ENCODE data around the gene WFIKKN2.

The WFIKKN2 gene

GRCh38 chr17:50871898-50872297 lies 36.5 kb downstream of the WFIKKN2 start:
- TF ChIP-seq TCF12 (IDR thresholded peaks at IDR 0.05; ENCODE audit: low read depth) (no peak), TEAD4 (IDR thresholded peaks at IDR 0.05) (no peak), EGR1 (IDR thresholded peaks at IDR 0.05) (no peak), CEBPB (IDR thresholded peaks at IDR 0.05) (no peak), CREB1 (IDR thresholded peaks at IDR 0.05; ENCODE audit: low read depth) (no peak), MAX (IDR thresholded peaks at IDR 0.05) (no peak), REST (IDR thresholded peaks at IDR 0.05; ENCODE audit: low read depth) (no peak), YY1 (IDR thresholded peaks at IDR 0.05; ENCODE audit: low read depth) (no peak), FOXM1 (IDR thresholded peaks at IDR 0.05; ENCODE audit: borderline replicate concordance, low read depth) (no peak), RAD21 (IDR thresholded peaks at IDR 0.05; ENCODE audit: low read depth) (no peak)

DNA sequence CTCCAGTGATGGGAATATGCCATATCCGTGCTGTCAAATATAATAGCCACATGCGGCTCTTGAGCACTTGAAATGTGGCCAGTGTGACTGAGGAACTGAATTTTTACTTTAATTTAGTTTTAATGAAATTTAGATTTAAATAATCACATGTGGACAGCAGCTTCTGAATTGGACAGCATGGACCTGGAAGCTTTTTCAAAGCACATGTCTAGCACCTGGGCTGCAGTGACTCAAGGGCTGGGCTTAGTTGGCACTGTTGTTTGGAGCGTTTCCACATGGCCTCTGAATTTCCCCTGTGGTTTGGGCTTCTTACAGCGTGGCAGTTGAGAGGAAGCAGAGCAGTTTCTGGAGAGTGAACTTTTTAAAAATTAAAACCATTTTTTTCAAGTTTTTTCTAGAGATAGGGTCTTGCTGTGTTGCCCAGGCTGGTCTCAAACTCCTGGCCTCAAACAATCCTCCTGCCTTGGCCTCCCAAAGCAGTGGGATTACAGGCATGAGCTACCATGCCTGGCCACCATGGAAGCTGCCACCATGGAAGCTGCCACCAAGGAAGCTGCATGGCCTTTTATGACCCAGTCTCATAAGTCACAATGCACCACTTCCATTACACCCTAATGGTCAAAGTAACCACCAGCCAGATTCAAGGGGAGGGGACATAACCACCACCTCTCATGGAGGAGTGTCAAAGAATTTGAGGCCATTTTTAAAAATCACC lies 37.5 kb downstream of the WFIKKN2 start:
- TF ChIP-seq REST (IDR thresholded peaks at IDR 0.05; ENCODE audit: low read depth) = no peak
- TF ChIP-seq TAF1 (IDR thresholded peaks at IDR 0.05; ENCODE audit: low read depth) = no peak
- no peak for TF ChIP-seq NFIC (IDR thresholded peaks at IDR 0.05)
- no peak for TF ChIP-seq FOXM1 (IDR thresholded peaks at IDR 0.05; ENCODE audit: borderline replicate concordance, low read depth)
- TF ChIP-seq CEBPB (IDR thresholded peaks at IDR 0.05) = no peak
- no peak for TF ChIP-seq TCF12 (IDR thresholded peaks at IDR 0.05; ENCODE audit: low read depth)
- no peak for TF ChIP-seq EP300 (IDR thresholded peaks at IDR 0.05; ENCODE audit: borderline replicate concordance)
- TF ChIP-seq MAX (IDR thresholded peaks at IDR 0.05) = no peak
- no peak for TF ChIP-seq USF1 (IDR thresholded peaks at IDR 0.05)
- no peak for TF ChIP-seq CREB1 (IDR thresholded peaks at IDR 0.05; ENCODE audit: low read depth)
- TF ChIP-seq EGR1 (IDR thresholded peaks at IDR 0.05) = no peak

GRCh38 chr17:50875074-50875473 lies 39.7 kb downstream of the WFIKKN2 start:
- no peak for TF ChIP-seq USF1 (IDR thresholded peaks at IDR 0.05)
- TF ChIP-seq EP300 (IDR thresholded peaks at IDR 0.05; ENCODE audit: borderline replicate concordance) = no peak
- no peak for TF ChIP-seq REST (IDR thresholded peaks at IDR 0.05; ENCODE audit: low read depth)
- no peak for TF ChIP-seq CREB1 (IDR thresholded peaks at IDR 0.05; ENCODE audit: low read depth)
- no peak for TF ChIP-seq FOXM1 (IDR thresholded peaks at IDR 0.05; ENCODE audit: borderline replicate concordance, low read depth)
- TF ChIP-seq NFIC (IDR thresholded peaks at IDR 0.05) = no peak
- TF ChIP-seq YY1 (IDR thresholded peaks at IDR 0.05; ENCODE audit: low read depth) = no peak
- no peak for TF ChIP-seq TAF1 (IDR thresholded peaks at IDR 0.05; ENCODE audit: low read depth)
- TF ChIP-seq ZBTB7A (IDR thresholded peaks at IDR 0.05; ENCODE audit: low read depth) = no peak
- TF ChIP-seq CEBPB (IDR thresholded peaks at IDR 0.05) = no peak
- no peak for TF ChIP-seq EGR1 (IDR thresholded peaks at IDR 0.05)
- no peak for TF ChIP-seq RAD21 (IDR thresholded peaks at IDR 0.05; ENCODE audit: low read depth)
- no peak for TF ChIP-seq TCF12 (IDR thresholded peaks at IDR 0.05; ENCODE audit: low read depth)

DNA sequence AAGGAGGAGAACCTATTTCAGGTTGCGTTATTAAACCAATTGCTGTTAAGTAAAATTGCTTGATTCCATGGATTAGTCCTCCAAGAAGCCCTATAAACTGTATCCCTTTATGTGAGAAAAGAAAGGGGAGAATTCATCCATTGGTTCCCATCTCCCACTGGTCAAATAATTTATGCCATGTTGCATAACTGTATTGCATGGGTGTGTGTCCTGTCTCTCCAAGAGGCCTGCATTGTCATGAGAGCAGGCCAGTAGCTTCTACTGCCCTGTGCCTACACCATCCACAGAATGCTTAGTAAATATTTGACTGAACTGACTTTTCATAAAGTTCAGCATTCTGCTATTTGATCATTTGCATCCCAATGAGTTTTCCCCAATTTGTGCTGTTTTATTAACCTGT lies 42.5 kb downstream of the WFIKKN2 start:
- no peak for TF ChIP-seq EP300 (IDR thresholded peaks at IDR 0.05; ENCODE audit: borderline replicate concordance)
- TF ChIP-seq TEAD4 (IDR thresholded peaks at IDR 0.05) = no peak
- no peak for TF ChIP-seq TAF1 (IDR thresholded peaks at IDR 0.05; ENCODE audit: low read depth)
- no peak for TF ChIP-seq EGR1 (IDR thresholded peaks at IDR 0.05)
- TF ChIP-seq REST (IDR thresholded peaks at IDR 0.05; ENCODE audit: low read depth) = no peak
- TF ChIP-seq TCF12 (IDR thresholded peaks at IDR 0.05; ENCODE audit: low read depth) = no peak
- no peak for TF ChIP-seq NFIC (IDR thresholded peaks at IDR 0.05)
- TF ChIP-seq USF1 (IDR thresholded peaks at IDR 0.05) = no peak
- no peak for TF ChIP-seq CREB1 (IDR thresholded peaks at IDR 0.05; ENCODE audit: low read depth)
- no peak for TF ChIP-seq RAD21 (IDR thresholded peaks at IDR 0.05; ENCODE audit: low read depth)
- no peak for TF ChIP-seq ZBTB7A (IDR thresholded peaks at IDR 0.05; ENCODE audit: low read depth)
- no peak for TF ChIP-seq MAX (IDR thresholded peaks at IDR 0.05)
- TF ChIP-seq FOXM1 (IDR thresholded peaks at IDR 0.05; ENCODE audit: borderline replicate concordance, low read depth) = no peak
- TF ChIP-seq CEBPB (IDR thresholded peaks at IDR 0.05) = no peak
- no peak for TF ChIP-seq YY1 (IDR thresholded peaks at IDR 0.05; ENCODE audit: low read depth)
